Pons (tissue), 1 donor: ENCODE measurements around the gene ZC3H6.
"Not testable (repeated sequence)": the region's sequence is repeated elsewhere in the genome, so short reads cannot be mapped to it uniquely, and the experiment has no call there.

Experiments used
- DNase-seq: peaks from one replicate; pipeline ENCODE4 v3.0.0-alpha.2; 2016; ENCODE audit warnings: low spot score

Gene ZC3H6

DNA sequence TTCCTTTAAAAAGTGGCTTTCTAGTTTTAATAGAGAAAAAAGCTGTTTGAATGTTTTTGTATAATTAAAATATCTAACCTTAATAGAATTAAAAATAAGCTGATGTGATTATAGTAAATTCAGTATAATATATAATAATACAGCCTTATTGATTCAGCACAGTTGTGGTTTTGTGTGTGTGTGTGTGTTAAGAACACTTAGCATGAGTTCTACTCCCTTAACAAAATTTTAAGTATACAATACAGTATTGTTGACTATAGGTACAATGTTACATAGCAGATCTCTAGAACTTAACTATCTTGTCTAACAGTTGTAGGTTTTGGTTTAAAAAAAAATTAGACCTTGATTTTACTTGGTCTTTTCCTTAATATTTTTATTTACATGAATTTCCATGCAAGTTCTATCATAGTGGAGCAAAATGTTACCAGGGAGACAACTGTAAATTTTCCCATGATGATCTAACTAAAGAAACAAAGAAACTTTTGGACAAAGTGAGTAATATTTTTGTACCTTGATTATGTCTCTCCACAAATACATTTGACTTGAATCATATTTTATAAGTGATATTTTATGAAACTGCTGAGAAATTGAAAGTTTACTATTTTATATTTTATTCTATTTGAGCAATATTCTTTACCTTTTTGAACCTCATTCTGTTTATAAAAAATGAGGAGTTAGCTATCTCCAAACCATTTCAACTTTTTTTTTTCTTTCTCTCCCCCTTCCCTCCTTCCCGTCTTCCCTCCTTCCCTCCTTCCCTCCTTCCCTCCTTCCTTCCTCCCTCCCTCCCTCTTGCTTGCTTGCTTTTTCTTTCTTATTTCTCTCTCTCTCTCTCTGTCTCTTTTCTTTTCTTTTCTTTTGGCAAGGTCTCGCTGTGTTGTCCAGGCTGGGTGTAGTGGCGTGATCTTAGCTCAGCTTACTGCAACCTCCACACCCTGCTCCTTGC is 46.3 kb downstream of the ZC3H6 start:
- no peak for DNase-seq

DNA sequence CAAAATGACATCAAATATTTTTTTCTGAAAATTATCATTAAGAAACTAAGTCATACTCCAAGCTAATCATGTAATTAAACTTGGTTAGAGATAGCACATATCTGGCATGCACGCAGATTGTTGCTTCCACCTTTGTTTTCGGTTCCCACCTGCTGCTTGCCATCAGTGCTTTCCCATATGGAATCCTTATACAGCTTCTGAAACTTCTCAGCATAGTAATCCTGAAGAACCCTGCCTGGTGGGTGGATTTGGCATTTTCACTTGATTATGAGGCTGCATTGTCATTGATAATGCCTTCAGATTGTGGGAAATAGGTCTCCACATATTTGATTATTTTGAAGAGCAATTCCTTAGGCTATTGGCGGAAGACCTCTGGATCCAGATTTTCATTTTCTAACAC is 47.5 kb downstream of the ZC3H6 start:
- no peak for DNase-seq

DNA sequence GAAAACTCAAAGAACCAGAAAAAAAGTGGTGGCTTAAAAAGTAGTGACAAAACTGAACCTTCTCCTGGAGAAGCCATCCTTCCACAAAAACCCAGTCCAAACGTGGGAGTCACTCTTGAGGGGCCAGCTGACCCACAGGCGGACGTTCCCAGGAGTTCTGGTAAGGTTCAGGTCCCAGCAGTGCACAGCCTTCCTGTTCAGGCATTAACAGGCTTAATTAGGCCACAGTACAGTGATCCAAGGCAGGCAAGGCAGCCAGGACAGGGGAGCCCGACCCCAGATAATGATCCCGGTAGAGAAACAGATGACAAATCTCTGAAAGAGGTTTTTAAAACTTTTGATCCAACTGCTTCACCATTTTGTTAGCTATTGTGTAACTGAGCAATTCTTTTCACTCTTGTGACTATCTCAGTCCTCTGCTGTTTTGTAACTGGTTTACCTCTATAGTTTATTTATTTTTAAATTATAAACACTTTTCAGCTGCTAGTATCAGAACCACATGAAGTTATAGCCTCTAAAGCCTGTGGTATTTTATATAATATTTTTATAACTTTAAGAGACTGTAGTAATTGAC is 56.8 kb downstream of the ZC3H6 start:
- DNase-seq: no peak

DNA sequence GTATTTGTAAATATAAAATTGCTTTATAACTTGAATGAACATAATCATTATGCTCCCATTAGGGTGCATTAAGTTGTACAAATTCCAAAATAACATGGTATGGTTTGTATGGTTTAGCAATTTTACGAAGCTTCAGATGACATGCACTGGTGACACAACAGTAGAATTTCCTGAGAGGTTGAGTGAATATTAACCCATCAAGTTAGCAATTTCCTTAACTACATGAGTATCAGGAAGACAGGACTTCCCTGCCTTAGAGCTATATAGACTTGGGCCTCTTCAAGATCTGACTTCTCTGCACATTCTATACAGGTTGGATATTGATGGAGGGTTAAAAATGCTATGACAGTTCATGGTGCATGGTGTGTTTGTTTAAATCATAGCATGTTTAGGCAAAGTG is 60.2 kb downstream of the ZC3H6 start:
- no peak for DNase-seq

DNA sequence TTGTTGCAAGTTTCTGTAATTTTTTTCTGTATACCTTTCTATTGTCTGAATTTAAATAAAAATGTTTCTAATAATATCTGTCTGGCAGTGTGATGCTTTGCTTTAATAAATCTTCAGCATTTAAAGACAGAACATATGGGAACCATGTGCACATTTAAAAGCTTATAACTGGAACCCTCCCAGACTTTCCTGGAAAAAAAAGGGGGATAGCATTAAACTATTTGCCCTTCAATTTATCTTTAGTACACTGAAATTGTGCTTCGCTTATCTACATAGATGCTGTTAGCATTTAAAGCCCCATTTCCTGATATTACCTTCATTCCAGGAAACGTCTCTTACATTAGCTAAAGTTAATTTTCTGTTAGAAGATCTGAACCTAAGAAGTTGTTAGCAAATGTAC is 64.6 kb downstream of the ZC3H6 start:
- no peak for DNase-seq

DNA sequence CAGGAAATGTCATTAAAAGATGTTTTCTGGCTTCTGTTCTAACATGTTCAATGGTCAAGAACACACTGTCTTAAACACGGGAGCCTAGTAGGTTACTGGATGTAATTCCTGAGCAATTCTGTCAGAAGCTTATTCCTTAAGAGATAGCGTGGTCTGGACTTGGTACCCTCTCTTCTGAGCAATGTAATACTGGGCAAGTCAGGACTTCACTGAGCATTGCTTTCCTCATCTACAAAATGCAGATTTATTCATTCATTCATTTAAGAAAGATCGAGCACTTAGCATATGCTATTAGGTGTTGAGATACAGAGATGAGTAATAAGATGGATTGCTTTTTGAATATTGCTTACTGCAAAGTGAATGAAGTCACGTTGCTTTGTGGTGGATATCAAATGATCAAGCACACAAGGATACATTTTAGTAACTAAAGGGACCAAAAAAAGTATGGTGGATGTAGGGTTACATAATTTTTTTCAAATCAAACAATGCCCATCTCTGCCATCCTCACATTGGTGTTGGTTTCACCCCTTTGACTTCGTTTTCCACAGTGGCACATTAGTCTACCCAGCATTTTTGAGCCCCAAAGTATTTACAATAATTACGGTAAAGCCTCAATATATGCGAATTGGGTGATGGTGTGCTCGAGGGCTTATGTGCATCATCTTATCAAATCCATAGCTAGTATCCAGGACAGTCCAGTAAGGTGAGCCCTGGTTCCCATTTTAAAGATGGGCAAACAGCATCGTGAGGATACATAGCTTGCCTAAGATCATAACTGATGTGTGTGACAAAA is 65.3 kb downstream of the ZC3H6 start:
- no peak for DNase-seq

DNA sequence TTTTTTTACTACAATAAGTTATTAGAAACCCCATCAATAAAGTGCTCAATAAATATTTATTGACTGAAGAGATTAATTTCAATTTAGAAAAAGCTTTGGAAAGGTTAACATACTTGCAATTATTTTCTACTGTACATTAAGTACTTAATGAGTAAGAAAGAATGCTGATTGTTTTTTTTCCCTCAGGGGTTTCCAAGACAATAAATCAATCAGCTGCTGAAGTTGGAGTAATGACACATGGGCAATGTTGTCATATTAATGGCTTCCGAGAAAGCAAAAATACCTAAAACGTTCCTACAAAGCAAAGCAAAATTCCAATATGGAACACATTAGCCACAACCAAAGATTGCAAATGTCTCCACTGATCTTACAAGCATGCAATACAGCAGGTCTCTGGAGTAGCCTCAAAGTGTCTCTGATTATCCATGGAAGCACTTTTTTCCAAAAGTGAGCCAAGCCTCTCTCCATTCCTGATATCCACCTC is 66.7 kb downstream of the ZC3H6 start:
- DNase-seq: no peak

DNA sequence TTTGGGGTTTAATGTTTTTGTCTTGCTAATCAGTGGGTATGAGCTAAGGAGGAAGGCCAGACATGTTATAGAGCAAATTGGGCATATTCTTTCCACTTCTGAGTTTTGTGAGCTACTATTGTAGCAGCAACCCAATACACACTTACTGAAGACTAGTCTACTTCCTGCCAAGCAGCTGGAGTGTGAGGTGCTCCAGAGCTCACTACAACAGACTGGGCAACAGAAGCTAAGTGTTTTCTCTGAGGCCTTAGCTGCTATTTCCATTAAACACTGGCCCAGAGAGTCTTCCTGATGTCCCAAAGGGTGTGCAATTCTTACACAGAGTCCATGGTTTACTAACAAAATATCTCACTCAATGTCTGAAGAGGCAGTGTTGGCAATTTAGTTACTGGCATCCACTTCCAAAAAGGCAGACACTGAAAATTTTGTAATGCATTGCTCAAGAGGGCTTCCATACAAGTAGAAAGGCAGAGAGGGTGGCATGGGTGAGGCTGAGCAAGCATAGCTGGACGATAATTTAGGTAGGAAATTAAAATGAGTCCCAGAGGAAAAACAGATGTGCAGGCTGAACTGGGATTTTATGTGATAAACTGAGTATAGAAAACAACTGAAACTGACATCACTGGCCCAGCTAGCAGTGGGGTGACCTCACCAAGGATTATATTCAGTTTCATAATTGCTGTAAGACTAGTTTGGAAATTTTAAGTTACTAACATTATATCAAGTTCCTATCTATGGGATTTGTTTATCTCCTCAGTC is 68.6 kb downstream of the ZC3H6 start:
- DNase-seq: no peak

DNA sequence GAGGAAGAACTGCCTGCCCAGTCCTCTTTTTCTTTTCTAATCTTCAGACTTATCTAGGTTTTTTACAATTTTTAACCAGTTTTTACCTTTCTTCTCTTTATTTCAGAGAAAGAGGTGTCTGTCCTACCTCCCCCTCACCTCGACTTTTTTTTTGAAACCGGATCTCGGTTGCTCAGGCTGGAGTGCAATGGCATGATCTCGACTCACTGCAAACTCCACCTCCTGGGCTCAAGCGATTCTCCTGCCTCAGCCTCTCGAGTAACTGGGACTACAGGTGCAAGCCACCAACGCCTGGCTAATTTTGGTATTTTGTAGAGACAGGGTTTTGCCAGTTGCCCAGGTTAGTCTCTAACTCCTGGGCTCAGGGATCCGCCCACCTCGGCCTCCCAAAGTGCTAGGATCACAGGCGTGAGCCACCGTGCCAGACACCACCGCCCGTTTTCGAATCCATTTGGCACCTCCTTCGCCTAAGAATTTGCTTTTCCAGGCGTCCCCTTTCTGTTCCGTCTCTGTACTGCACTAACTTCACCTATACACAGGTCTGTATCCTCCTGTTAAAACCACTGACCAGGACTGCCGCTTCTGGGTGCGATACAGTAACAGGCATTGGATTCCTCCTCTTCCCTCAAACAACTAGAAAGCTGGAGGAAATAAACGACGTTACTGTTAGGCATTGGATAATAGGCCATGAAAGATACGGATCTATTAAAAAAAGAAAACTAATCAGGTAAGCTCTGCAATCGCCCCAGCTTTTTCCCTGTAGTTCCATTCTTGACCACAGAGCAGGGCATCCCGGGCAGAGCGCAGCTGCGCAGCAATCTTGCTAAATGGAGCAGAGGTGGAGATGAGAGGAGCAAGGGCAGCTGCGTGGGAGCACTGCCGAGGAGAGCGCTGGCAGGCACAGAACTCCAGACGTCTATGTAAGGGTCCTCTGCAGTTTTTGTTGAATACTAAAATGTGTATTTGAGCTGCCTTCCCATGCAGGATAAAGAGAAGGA is 69.9 kb downstream of the ZC3H6 start:
- no peak for DNase-seq

DNA sequence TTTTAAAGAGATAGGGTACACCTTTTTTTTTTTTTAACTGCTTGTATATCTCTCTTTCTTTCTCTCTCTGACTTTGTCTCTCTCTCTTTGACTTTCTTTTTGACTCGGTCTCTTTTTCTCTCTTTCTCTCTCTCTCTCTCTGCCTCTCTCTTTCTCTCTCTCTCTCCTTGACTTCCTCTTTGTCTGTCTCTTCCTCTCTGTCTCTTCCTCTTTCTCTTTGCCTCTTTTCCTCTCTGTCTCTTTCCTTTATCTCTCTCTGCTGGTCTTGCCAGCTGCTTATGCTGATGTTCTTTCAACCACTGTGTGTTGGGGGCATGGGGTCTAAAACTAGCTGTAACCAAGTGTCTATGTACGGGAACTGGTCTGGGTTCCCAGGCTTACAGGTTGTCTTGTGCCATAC is 76.9 kb downstream of the ZC3H6 start:
- DNase-seq: not testable (repeated sequence)

DNA sequence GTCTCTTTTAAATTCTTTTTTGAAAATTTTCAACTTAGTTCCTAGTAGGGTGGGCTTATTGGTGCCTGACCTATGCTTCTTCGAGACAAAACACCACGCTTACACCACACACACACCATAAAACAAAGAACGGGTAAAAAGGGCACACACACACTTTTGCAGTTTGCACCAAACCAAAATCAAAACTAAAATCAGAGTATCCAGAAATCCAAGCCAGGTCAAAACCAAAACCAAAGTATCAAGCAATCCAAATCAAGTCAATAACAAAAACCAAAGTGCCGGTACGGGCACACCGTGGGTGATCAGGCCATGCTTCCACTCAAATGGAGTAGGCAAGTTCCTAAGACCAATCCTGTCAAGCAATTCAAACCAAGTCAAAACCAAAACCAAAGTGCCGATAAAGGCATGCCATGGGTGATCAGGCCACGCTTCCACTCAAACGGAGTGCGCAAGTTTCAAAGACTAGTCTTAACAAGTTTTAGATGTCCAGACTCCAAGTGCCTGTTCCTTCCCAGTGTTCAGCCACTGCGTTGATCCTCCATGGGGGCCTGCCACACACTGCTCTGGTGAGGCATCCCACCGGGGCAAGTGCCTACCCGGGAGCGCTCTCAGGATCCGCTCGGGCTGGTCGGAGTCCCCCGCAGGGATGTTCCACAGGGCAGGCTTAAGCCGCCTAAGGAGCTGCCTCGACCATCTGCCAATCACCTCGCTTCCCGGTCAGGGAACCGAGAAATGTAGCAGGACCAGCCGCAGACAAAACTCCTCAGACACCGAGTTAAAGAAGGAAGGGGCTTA is 77.6 kb downstream of the ZC3H6 start:
- not testable (repeated sequence) for DNase-seq

DNA sequence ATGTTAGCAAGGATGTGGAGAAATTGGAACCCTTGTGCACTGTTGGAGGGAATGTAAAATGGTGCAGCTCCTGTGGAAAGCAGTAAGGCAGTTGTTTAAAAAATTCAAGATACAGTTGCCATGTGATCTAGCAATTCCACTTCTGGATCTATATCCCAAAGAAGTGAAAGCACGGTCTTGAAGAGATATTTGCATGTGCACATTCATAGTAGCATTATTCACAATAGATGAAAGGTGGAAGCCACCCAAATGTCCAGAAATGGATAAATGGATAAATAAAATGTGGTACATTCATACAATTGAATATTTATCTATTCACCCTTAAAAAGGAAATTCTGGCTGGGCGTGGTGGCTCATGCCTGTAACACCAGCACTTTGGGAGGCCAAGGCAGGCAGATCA is 78.9 kb downstream of the ZC3H6 start:
- DNase-seq: not testable (repeated sequence)

DNA sequence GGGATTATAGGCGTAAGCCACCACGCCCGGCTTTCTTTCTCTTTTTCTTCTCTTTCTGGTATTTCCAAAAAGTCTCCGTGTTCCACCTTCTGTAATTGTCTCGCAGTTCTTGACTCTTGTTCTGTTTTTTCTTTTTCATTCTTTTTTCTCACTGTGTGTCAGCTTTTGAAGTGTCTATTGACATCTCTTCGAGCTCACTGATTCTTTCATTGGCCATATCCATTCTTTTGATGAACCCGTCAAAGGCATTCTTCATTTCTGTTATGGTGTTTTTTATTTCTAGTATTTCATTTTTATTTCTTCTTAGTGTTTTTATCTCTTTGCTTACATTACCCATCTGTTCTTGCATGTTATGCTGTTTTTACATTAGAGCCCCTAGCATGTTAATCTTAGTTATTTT is 84.7 kb downstream of the ZC3H6 start:
- not testable (repeated sequence) for DNase-seq
